HG03060 (cell line): ENCODE measurements around the gene OSBPL7.

Source experiments
- ATAC-seq: cut with Tn5 transposase; IDR thresholded peaks from one replicate; pipeline ENCODE4 v1.9.1; 2021; ENCODE audit warnings: low read depth, moderate number of reproducible peaks; ENCODE audit not compliant: unreplicated experiment

OSBPL7 gene

GRCh38 chr17:47847341-47848197 is 26.0 kb upstream of the OSBPL7 start:
- ATAC-seq: no peak

- no peak for ATAC-seq
These were observed 25.2 kb upstream of the OSBPL7 start for GRCh38 chr17:47846716-47847340.

DNA sequence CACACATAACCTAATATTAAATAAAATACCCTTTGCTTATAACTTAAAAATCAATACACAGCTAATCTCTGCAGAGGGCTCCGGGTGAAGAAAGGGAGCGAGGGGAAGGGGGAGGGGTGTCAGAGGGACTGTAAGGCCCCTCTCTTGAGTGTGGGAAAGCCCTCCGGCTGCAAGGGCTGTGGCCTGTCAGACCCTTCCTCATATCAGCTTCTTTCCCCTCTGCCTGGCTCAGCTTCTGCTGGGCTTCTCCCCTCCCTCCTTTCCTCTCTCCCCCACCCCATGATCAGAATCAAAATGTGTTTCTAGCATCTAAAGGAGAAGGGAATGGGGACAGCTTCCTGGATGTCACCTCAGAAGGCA is 24.1 kb upstream of the OSBPL7 start:
- ATAC-seq: no peak

DNA sequence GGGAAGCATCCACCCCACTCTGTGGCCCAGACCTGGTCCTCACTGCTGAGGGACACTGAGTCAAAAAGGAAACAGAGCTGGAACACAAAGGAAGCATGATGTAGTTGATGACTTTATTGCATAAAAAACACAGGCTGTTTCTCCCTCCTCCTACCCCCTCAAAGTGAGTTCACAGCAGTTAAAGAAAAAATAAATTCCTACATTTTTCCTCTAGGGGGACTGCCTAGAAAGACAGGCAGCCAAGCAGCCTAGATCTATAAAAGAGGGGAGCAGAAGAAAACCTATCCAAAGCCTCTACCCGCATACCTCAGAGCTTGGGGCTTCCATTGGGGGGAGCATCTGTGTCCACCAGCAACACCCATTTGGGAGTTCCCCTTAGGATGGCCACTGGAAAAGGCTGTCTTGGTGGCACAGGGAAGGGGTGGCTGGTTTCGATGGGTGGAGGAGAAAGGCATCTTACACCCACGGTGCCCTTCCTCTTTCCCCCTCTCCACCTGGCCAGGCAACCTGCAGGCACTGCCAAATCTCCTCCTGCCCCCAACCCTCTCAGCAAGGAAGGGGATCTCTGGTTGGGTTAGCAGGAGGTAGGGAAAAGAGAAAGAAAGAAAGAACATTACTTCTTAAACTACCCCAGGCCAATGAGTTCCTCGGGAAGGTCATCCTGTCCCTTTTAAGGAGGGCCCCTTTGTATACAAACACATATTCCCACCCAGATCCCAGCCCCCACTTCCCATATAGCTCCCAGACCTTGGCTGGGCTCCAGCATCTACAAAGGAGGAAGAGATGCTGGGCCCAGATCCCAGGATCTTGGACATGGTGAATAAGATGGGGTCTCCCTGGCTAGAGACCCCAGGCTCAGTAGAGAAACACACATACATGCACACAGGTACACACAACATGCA is 23.5 kb upstream of the OSBPL7 start:
- ATAC-seq: no peak

- ATAC-seq: no peak
These were observed 22.6 kb upstream of the OSBPL7 start for GRCh38 chr17:47844227-47844626.

- no peak for ATAC-seq
These were observed 21.8 kb upstream of the OSBPL7 start for GRCh38 chr17:47843391-47843730.

GRCh38 chr17:47841488-47842291 is 20.1 kb upstream of the OSBPL7 start:
- no peak for ATAC-seq

DNA sequence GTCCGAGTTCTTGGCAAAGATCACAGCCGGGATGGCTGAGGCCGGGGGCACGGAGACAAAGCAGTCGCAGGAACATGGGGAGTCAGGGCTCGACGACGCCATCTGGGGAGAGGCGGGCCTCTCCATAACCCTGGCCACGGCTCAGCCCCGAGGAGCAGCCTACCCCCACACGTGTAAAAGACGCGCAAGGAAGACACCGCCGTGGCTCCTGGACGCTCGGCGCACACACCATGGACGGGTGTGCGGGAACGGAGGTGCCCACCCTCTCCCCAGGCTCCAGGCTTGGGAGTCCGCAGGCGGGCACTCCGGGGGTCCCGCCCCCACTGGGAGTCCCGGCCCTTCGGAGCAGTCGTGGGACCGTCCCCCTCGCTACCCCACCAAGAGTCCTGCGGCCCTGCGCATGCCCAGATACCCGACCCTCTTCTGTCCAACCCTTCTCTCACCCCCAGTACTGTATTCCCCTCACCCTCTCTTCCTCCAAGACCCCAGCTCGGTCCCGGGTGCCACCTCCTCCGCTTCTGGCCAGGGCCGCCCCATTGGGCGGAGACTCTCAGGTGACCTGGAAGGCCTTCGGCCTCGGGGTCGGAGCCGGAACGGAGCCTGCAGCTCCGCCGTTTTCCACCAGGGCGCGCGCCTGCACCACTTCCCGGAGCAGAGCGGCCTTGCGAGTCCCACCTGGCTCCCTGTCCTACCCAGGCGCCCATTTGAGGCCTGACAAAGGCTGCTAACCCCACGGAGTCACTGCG is 19.3 kb upstream of the OSBPL7 start, which contains the start of gene SCRN2:
Gene SCRN2, minus strand, starts transcription at position 532 of the 746 bp plus-strand sequence. Its CDS starts 430 bp downstream, at position 102.
- ATAC-seq: peak; percentile 54

GRCh38 chr17:47840001-47840741 is 18.6 kb upstream of the OSBPL7 start:
- no peak for ATAC-seq

DNA sequence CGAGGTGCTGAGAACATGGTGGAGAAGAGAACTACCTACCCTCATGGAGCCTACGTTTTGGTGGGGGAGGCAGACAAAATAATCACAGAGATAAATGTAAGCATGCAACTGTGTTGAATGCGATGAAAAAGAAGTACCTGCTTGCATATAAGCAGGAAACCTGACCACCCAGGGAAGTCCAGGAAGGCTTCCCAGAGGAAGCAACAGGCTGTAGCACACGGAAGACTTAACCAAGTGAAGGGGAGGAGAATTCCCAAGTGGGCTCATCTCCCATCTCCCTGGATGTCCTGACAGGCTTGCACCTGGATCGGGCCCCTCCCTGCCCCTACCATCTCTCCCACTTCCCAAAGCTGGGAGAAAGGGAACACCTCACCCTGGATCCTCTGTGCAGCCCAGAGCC is 17.5 kb upstream of the OSBPL7 start:
- no peak for ATAC-seq

GRCh38 chr17:47838636-47839035 is 17.0 kb upstream of the OSBPL7 start:
- no peak for ATAC-seq

GRCh38 chr17:47837401-47838039 is 15.9 kb upstream of the OSBPL7 start:
- ATAC-seq: no peak

DNA sequence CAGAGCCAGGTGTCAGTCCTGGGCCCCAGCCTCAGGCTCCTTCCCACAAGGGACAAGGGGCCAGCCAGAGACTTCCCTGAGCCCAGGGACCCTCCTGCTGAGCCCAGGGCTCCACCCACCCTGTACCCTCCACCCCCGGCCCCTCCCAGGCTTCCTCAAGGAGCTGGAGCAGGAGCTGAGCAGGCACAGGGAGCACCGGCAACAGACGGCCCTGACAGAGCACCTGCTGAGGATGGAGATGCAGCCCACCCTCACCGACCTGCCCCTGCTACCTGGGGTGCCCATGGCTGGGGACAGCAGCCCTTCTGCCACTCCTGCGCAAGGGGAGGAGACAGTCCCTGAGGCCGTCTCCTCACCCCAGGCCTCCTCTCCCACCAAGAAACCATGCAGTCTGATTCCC is 15.0 kb upstream of the OSBPL7 start:
- ATAC-seq: no peak

- ATAC-seq: no peak
These were observed 13.2 kb upstream of the OSBPL7 start for GRCh38 chr17:47834756-47835155.

DNA sequence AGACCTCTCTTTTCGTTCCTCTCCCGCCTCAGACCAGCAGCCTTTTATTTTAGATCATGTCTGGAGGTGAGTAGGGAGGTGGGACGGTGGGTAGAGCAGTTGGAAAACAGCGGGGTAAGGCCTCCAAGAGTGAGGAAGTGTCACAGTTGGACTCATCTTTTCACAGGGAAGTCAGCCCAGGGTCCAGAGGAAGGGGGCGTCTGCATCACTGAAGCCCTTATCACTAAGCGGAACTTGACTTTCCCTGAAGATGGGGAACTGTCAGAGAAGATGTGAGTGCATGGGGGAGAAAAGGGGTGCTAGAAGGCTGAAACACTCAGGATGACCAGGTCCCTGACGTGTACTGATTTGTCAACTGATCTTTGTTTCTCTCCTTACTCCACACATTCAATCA is 10.3 kb upstream of the OSBPL7 start:
- ATAC-seq: no peak

GRCh38 chr17:47831003-47831933 is 9.7 kb upstream of the OSBPL7 start, which contains the start of the genes LRRC46 and MRPL10:
LRRC46 (plus strand) TSS chr17:47831670; CDS start chr17:47831990, 320 bp downstream.
MRPL10 (minus strand) TSS chr17:47831541; CDS start chr17:47831511, 30 bp downstream.
- ATAC-seq: no peak

GRCh38 chr17:47830396-47831002 is 8.9 kb upstream of the OSBPL7 start:
- no peak for ATAC-seq
